Right lobe of liver (tissue), 4 donors: ENCODE measurements around the gene BTBD3.

Experiments
- POLR2A ChIP-seq: fragments of 450-650 bp; IDR thresholded peaks from one replicate; pipeline ENCODE4 v1.6.1; 2017; ENCODE audit warnings: antibody characterized with exemption, mild to moderate bottlenecking
- TF ChIP-seq, protein P1 (sequence below), 4 donors: fragments of 200-600 bp in 3 of 4; fragments of 450-650 bp in 1 of 4; IDR thresholded peaks; one replicate each; pipeline versions ENCODE4 v1.5.1 to v1.8.0; 2016 to 2022; ENCODE audit warnings: antibody characterized with exemption in 4 of 4, mild to moderate bottlenecking in 2 of 4
- donor health status: DM: no; HTN: no; CAD: no.
- donor health status: DM: no; HTN: no; CAD: no.
- donor health status: DM: no; HTN: yes; CAD: no.

DNA sequence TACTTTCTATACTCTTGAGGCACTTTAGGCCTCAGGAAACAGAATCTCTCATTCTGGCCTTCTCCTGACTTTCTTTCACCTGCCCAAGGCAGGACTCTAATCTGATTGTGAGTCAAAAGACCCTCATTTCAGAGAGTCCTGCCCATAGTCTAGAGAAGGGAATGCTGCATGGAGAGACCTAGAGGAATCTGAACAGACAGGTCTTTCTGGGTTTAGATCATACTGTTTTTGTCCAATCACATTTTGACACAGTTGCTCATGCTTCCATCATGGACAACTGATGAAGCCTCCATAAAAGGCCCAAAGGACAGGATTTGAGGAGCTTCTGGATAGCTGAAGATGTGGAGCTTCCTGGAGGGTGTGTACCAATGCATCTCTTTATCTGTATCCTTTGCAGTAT lies 48.1 kb upstream of the BTBD3 start:
- no peak for TF ChIP-seq POLR2A
- TF ChIP-seq, protein P1, sequence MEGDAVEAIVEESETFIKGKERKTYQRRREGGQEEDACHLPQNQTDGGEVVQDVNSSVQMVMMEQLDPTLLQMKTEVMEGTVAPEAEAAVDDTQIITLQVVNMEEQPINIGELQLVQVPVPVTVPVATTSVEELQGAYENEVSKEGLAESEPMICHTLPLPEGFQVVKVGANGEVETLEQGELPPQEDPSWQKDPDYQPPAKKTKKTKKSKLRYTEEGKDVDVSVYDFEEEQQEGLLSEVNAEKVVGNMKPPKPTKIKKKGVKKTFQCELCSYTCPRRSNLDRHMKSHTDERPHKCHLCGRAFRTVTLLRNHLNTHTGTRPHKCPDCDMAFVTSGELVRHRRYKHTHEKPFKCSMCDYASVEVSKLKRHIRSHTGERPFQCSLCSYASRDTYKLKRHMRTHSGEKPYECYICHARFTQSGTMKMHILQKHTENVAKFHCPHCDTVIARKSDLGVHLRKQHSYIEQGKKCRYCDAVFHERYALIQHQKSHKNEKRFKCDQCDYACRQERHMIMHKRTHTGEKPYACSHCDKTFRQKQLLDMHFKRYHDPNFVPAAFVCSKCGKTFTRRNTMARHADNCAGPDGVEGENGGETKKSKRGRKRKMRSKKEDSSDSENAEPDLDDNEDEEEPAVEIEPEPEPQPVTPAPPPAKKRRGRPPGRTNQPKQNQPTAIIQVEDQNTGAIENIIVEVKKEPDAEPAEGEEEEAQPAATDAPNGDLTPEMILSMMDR (IDR thresholded peaks at IDR 0.05) = no peak
